Sigmoid colon (tissue), 4 donors: Measurements from ENCODE around the gene MECP2.

ENCODE experiments used
- EP300 ChIP-seq, 4 donors: sonication (generic); formaldehyde crosslinking; IDR thresholded peaks; one replicate each; pipeline ENCODE4 v1.6.1; 2017; ENCODE audit warnings: antibody characterized with exemption in 4 of 4
- POLR2A ChIP-seq, 2 donors: fragments of 450-650 bp; IDR thresholded peaks; one replicate each; pipeline ENCODE4 v1.6.1; 2016; ENCODE audit warnings: antibody characterized with exemption in 2 of 2, mild to moderate bottlenecking in 2 of 2, moderate library complexity in 2 of 2
- POLR2AphosphoS5 ChIP-seq, 4 donors: sonication (generic); formaldehyde crosslinking; IDR thresholded peaks; one replicate each; pipeline ENCODE4 v1.6.1; 2017; ENCODE audit warnings: antibody characterized with exemption in 4 of 4
- TF ChIP-seq, protein P1 (sequence below), 4 experiments: fragments of 450-650 bp in 3 of 4; fragments of 200-600 bp in 1 of 4; IDR thresholded peaks; one replicate each; pipeline ENCODE4 v1.5.1; 2016 to 2019; ENCODE audit warnings: antibody characterized with exemption in 4 of 4, mild to moderate bottlenecking in 3 of 4, moderate library complexity in 2 of 4

DNA sequence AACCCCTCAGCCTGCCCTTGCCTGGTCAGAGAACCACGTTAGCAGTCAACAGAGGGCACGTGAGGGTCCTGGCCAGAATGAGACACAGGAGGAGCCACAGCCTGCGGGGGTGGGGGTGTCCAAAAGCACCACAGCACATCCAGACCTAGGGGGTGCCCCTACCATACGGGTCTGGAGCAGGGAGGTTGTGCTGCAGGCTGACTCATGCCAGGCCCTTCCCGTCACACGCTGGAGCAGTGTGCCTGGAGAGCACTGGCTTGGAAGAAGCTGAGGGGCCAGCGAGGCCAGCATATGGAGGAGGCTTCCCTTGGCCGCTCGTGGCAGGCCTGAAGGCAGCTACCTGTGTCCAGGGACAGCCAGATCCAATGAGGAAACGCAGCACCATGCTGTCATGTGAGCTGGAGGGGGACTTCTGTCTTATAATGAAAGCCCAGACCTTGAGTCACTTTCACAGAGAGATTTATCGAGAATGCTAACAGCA lies 76.3 kb downstream of the MECP2 start:
- TF ChIP-seq, protein P1, sequence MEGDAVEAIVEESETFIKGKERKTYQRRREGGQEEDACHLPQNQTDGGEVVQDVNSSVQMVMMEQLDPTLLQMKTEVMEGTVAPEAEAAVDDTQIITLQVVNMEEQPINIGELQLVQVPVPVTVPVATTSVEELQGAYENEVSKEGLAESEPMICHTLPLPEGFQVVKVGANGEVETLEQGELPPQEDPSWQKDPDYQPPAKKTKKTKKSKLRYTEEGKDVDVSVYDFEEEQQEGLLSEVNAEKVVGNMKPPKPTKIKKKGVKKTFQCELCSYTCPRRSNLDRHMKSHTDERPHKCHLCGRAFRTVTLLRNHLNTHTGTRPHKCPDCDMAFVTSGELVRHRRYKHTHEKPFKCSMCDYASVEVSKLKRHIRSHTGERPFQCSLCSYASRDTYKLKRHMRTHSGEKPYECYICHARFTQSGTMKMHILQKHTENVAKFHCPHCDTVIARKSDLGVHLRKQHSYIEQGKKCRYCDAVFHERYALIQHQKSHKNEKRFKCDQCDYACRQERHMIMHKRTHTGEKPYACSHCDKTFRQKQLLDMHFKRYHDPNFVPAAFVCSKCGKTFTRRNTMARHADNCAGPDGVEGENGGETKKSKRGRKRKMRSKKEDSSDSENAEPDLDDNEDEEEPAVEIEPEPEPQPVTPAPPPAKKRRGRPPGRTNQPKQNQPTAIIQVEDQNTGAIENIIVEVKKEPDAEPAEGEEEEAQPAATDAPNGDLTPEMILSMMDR (IDR thresholded peaks at IDR 0.05), result no peak
- peak in 1 of 4 donors; percentile 9 for TF ChIP-seq POLR2AphosphoS5 (IDR thresholded peaks at IDR 0.05)
- TF ChIP-seq POLR2A (IDR thresholded peaks at IDR 0.05), result no peak
- no peak for TF ChIP-seq EP300 (IDR thresholded peaks at IDR 0.05)
